Mesenchymal stem cell (in vitro differentiated cells and primary cell): ENCODE measurements around the gene UBAC2.

ENCODE experiments used
- DNase-seq: peaks from one replicate; pipeline ENCODE4 v3.0.0-alpha.2; 2013
- H2AFZ ChIP-seq: one replicate; pipeline ENCODE4 v1.6.1; 2013; ENCODE audit warnings: low read depth, mild to moderate bottlenecking, control low read depth, inconsistent platforms, low read length, moderate library complexity
- H2AK5ac ChIP-seq: 2 replicates; pipeline ENCODE4 v1.6.1; 2013; ENCODE audit warnings: low read length, moderate library complexity, mild to moderate bottlenecking, inconsistent platforms; ENCODE audit not compliant: severe bottlenecking
- H2BK120ac ChIP-seq: one replicate; pipeline ENCODE4 v1.6.1; 2013; ENCODE audit warnings: low read depth, mild to moderate bottlenecking, inconsistent platforms, low read length, moderate library complexity
- H2BK12ac ChIP-seq, 2 experiments: one replicate each; pipeline ENCODE4 v1.6.1; 2013; ENCODE audit warnings: inconsistent platforms in 2 of 2, low read length in 2 of 2, mild to moderate bottlenecking in 2 of 2, moderate library complexity in 2 of 2, control low read depth in 1 of 2
- H2BK15ac ChIP-seq: one replicate; pipeline ENCODE4 v1.6.1; 2013; ENCODE audit warnings: mild to moderate bottlenecking, low read depth, inconsistent platforms; ENCODE audit not compliant: poor library complexity, severe bottlenecking
- H2BK5ac ChIP-seq: 2 replicates; pipeline ENCODE4 v1.6.1; 2013; ENCODE audit warnings: low read depth, mild to moderate bottlenecking, low read length, control low read depth, inconsistent platforms; ENCODE audit not compliant: poor library complexity, severe bottlenecking
- H3K14ac ChIP-seq, 2 experiments: one replicate each; pipeline ENCODE4 v1.6.1; 2013; ENCODE audit warnings: inconsistent platforms in 2 of 2, low read length in 2 of 2, control low read depth in 1 of 2, mild to moderate bottlenecking in 1 of 2, moderate library complexity in 1 of 2
- H3K18ac ChIP-seq, 2 experiments: one replicate each; pipeline ENCODE4 v1.6.1; 2013; ENCODE audit warnings: inconsistent platforms in 2 of 2, low read length in 2 of 2, control low read depth in 1 of 2, low read depth in 1 of 2, mild to moderate bottlenecking in 1 of 2
- H3K23ac ChIP-seq, 2 experiments: one replicate each; pipeline ENCODE4 v1.6.1; 2013; ENCODE audit warnings: inconsistent platforms in 2 of 2, low read length in 2 of 2, mild to moderate bottlenecking in 2 of 2, moderate library complexity in 2 of 2, control low read depth in 1 of 2
- H3K27ac ChIP-seq: 2 replicates; pipeline ENCODE4 v1.5.1; 2013; ENCODE audit warnings: mild to moderate bottlenecking, moderate library complexity, low read length, control low read depth, inconsistent platforms; ENCODE audit not compliant: poor library complexity, severe bottlenecking
- H3K27me3 ChIP-seq, 2 experiments: 2 replicates each; pipeline versions ENCODE4 v1.6.1 to v1.7.0; 2013; ENCODE audit warnings: low read length in 2 of 2, mild to moderate bottlenecking in 2 of 2, moderate library complexity in 2 of 2, control low read depth in 1 of 2, inconsistent platforms in 1 of 2; ENCODE audit not compliant: control insufficient read depth in 1 of 2, insufficient read depth in 1 of 2
- H3K36me3 ChIP-seq, 2 experiments: 2 replicates each; pipeline versions ENCODE4 v1.6.1 to v1.7.0; 2013; ENCODE audit warnings: low read length in 2 of 2, control low read depth in 1 of 2, inconsistent platforms in 1 of 2, low read depth in 1 of 2, mild to moderate bottlenecking in 1 of 2; ENCODE audit not compliant: insufficient read depth in 2 of 2, control insufficient read depth in 1 of 2
- H3K4ac ChIP-seq, 2 experiments: one replicate each; pipeline ENCODE4 v1.6.1; 2013; ENCODE audit warnings: inconsistent platforms in 2 of 2, low read length in 2 of 2, mild to moderate bottlenecking in 2 of 2, moderate library complexity in 2 of 2, control low read depth in 1 of 2, low read depth in 1 of 2
- H3K4me1 ChIP-seq: 2 replicates; pipeline ENCODE4 v1.6.1; 2013; ENCODE audit warnings: low read depth, low read length, control low read depth; ENCODE audit not compliant: control insufficient read depth, insufficient read depth
- H3K4me2 ChIP-seq: 2 replicates; pipeline ENCODE4 v1.6.1; 2013; ENCODE audit warnings: low read length, mild to moderate bottlenecking, inconsistent platforms; ENCODE audit not compliant: poor library complexity, severe bottlenecking
- H3K4me3 ChIP-seq, 2 experiments: 2 replicates each; pipeline versions ENCODE4 v1.5.1 to v1.7.0; 2013; ENCODE audit warnings: low read length in 2 of 2, mild to moderate bottlenecking in 2 of 2, control low read depth in 1 of 2, low read depth in 1 of 2; ENCODE audit not compliant: insufficient read depth in 1 of 2
- H3K79me1 ChIP-seq: replicated peaks from 2 replicates; pipeline ENCODE4 v1.6.1; 2013; ENCODE audit warnings: mild to moderate bottlenecking, control low read depth, low read length, inconsistent platforms; ENCODE audit not compliant: poor library complexity, severe bottlenecking
- H3K9ac ChIP-seq: 2 replicates; pipeline ENCODE4 v1.7.0; 2013; ENCODE audit warnings: mild to moderate bottlenecking, low read length, moderate library complexity
- H3K9me3 ChIP-seq: 2 replicates; pipeline ENCODE4 v1.7.0; 2013; ENCODE audit warnings: mild to moderate bottlenecking, low read length; ENCODE audit not compliant: control insufficient read depth
- H4K8ac ChIP-seq: one replicate; pipeline ENCODE4 v1.6.1; 2013; ENCODE audit warnings: inconsistent platforms, mild to moderate bottlenecking, low read length, moderate library complexity
- H4K91ac ChIP-seq: one replicate; pipeline ENCODE4 v1.6.1; 2013; ENCODE audit warnings: mild to moderate bottlenecking, low read length, inconsistent platforms
- WGBS: methylation state at CpG from one replicate; pipeline ENCODE4 v1.1.7; 2013; ENCODE audit warnings: mixed read lengths; 5-methylcytosine and 5-hydroxymethylcytosine counted together

The UBAC2 gene

DNA sequence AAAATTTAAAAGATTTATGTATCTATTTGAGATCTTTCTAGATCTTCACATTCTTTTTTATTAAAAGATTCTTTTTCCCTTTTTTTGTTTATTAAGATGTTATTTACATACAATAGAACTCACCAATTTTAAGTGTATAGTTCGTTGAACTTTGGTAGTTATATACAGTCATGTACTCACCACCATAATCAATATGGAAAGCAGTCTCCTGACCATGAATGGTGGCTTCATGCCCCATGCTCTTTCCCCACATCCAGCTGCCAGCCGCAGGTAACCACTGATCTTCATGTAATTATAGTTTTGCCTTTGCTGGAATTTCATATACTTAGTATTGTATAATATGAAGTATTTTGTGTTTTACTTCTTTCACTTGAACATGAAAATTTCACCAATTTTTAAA lies 127.1 kb downstream of the UBAC2 start:
- H3K4ac ChIP-seq: no peak overlapping the region
- H4K91ac ChIP-seq: no peak overlapping the region
- H4K8ac ChIP-seq: no peak overlapping the region
- H3K14ac ChIP-seq: no peak overlapping the region
- H3K27me3 ChIP-seq: no peaks in the 10 kb centered on the region
- H3K23ac ChIP-seq: no peak overlapping the region
- H3K9me3 ChIP-seq: no peaks in the 10 kb centered on the region
- no peak overlapping the region for H2BK5ac ChIP-seq
- H3K4me2 ChIP-seq: no peak overlapping the region
- DNase-seq: no peak
- H2BK12ac ChIP-seq: no peak overlapping the region
- 100% methylated on average over 1 of the region's 2 CpGs for WGBS
- H3K18ac ChIP-seq: no peak overlapping the region
- H2BK120ac ChIP-seq: no peak overlapping the region
- no peaks in the 10 kb centered on the region for H3K4me1 ChIP-seq
- no peak overlapping the region for H3K4me3 ChIP-seq
- no peak overlapping the region for H2AFZ ChIP-seq
- H3K36me3 ChIP-seq: peaks cover 3 to 20% of the 10 kb centered on the region in 2 experiments
- no peak overlapping the region for H3K27ac ChIP-seq
- peaks cover 12% of the 10 kb centered on the region for H3K79me1 ChIP-seq
- no peak overlapping the region for H2BK15ac ChIP-seq
- no peak overlapping the region for H2AK5ac ChIP-seq
- no peak overlapping the region for H3K9ac ChIP-seq

DNA sequence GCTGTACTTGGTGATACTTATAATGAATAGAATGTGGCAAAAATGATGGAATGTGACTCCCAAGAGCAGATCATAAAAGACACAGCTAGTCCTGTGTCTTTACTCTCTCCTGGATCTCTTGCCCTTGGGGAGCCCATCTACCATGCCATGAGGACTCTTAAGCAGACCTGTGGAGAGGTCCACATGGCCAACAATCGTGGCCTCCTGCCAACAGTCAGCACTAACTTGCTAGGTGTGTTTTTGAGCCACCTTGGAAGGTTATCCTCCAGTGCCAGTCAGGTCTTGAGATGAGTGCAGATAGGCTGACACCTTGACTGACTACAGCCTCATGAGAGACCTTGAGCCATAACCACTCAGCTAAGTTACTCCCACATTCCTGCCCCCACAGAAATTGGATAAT lies 128.8 kb downstream of the UBAC2 start:
- 40% methylated on average over 1 of the region's 1 CpG for WGBS
- H2AK5ac ChIP-seq: no peak overlapping the region
- H3K4me1 ChIP-seq: no peaks in the 10 kb centered on the region

DNA sequence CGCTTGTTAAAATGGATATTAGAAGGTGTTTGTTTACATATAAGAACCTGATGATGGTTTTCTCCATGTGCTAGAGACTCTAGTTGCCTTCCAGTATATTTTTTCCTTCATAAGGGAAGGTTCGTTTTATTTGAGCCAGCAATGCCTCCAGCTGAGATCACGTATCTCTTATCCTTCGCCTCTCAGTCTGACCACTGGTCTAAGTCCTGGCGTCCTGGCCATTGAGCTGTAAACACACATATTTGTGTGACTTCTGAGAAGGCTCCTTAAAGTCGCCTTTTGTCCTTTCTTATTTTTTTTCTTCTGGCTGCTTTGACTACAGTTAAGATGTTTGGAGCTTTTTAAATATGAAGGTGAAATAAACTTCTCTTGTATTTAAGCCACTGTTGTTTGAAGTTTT lies 130.3 kb downstream of the UBAC2 start:
- Histone ChIP-seq H3K14ac (no peak overlapping the region), H3K23ac (no peak overlapping the region), H3K27ac (no peak overlapping the region), H2BK12ac (no peak overlapping the region), H3K9ac (no peak overlapping the region), H2AK5ac (no peak overlapping the region), H3K79me1 (peaks cover 2% of the 10 kb centered on the region), H4K8ac (no peak overlapping the region), H3K4ac (no peak overlapping the region), H4K91ac (no peak overlapping the region), H3K27me3 (no peaks in the 10 kb centered on the region), H2AFZ (no peak overlapping the region), H3K18ac (no peak overlapping the region), H3K4me2 (no peak overlapping the region), H2BK120ac (no peak overlapping the region), H3K9me3 (no peaks in the 10 kb centered on the region), H3K36me3 (peaks cover 6 to 20% of the 10 kb centered on the region in 2 experiments), H2BK5ac (no peak overlapping the region), H3K4me3 (no peak overlapping the region), H3K4me1 (no peaks in the 10 kb centered on the region), H2BK15ac (no peak overlapping the region)
- WGBS: 63% methylated on average over 5 of the region's 6 CpGs
- no peak for DNase-seq

More for the DNA sequence above, 128.8 kb downstream of the UBAC2 start:
- H3K79me1 ChIP-seq: peaks cover 8% of the 10 kb centered on the region
- no peak overlapping the region for H4K8ac ChIP-seq
- no peak for DNase-seq
- no peak overlapping the region for H3K23ac ChIP-seq
- no peak overlapping the region for H3K18ac ChIP-seq
- H2BK5ac ChIP-seq: no peak overlapping the region
- no peak overlapping the region for H3K27ac ChIP-seq
- H2AFZ ChIP-seq: no peak overlapping the region
- H2BK15ac ChIP-seq: no peak overlapping the region
- H3K4me2 ChIP-seq: no peak overlapping the region
- no peak overlapping the region for H2BK12ac ChIP-seq
- peaks cover 3 to 20% of the 10 kb centered on the region in 2 experiments for H3K36me3 ChIP-seq
- H3K4me3 ChIP-seq: no peak overlapping the region
- H3K27me3 ChIP-seq: no peaks in the 10 kb centered on the region
- no peak overlapping the region for H3K9ac ChIP-seq
- no peak overlapping the region for H2BK120ac ChIP-seq
- H3K14ac ChIP-seq: no peak overlapping the region
- peak overlapping the region; percentile 52 for H4K91ac ChIP-seq
- H3K9me3 ChIP-seq: no peaks in the 10 kb centered on the region
- H3K4ac ChIP-seq: no peak overlapping the region

GRCh38 chr13:99331881-99332293 lies 131.2 kb downstream of the UBAC2 start:
- Histone ChIP-seq H2BK5ac (no peak overlapping the region), H3K4me2 (no peak overlapping the region), H3K14ac (no peak overlapping the region), H3K9ac (no peak overlapping the region), H3K27ac (no peak overlapping the region), H3K4me3 (no peak overlapping the region), H2BK12ac (peak overlapping the region in 1 of 2 experiments; percentile 52), H3K9me3 (no peaks in the 10 kb centered on the region), H4K91ac (no peak overlapping the region), H4K8ac (no peak overlapping the region), H2AK5ac (no peak overlapping the region), H2BK15ac (no peak overlapping the region), H2BK120ac (no peak overlapping the region), H3K4ac (no peak overlapping the region), H3K36me3 (peaks cover 6 to 17% of the 10 kb centered on the region in 2 experiments), H3K4me1 (no peaks in the 10 kb centered on the region), H2AFZ (no peak overlapping the region), H3K18ac (no peak overlapping the region), H3K27me3 (no peaks in the 10 kb centered on the region), H3K23ac (no peak overlapping the region), H3K79me1 (peaks cover under 1% of the 10 kb centered on the region)
- WGBS: 91% methylated on average over 5 of the region's 5 CpGs
- no peak for DNase-seq
